Hepatocyte (in vitro differentiated cells): ENCODE results near the gene RIN3.

Experiments
- CTCF ChIP-seq: fragments of 200-600 bp; sonication (generic); IDR thresholded peaks from 2 replicates; pipeline ENCODE4 v1.5.1; 2016; ENCODE audit warnings: antibody characterized with exemption, mild to moderate bottlenecking; ENCODE audit not compliant: poor library complexity
- EZH2 ChIP-seq: fragments of 200-600 bp; sonication (generic); IDR thresholded peaks from 2 replicates; pipeline ENCODE4 v1.6.1; 2016; ENCODE audit warnings: antibody characterized with exemption, mild to moderate bottlenecking, borderline replicate concordance
- EZH2phosphoT487 ChIP-seq: fragments of 200-600 bp; sonication (generic); IDR thresholded peaks from one replicate; pipeline ENCODE4 v1.6.1; 2018; ENCODE audit warnings: antibody characterized with exemption, mild to moderate bottlenecking, low read depth, moderate library complexity; ENCODE audit not compliant: unreplicated experiment, severe bottlenecking

- TF ChIP-seq CTCF (peak; percentile 58), EZH2 (no peak), EZH2phosphoT487 (no peak)
Measured at GRCh38 chr14:92690171-92691011, 176.8 kb downstream of the RIN3 start.
